GM12892 (cell line): ENCODE results near the gene RBP3.

Experiments used
- DNase-seq: peaks from one replicate; pipeline ENCODE4 v3.0.0; 2011; ENCODE audit not compliant: insufficient read length
- FAIRE-seq: peaks from 2 replicates; lab custom pipeline; 2011; peaks lifted over from hg19 to GRCh38; lab: Jason Lieb, UNC
- POLR2A ChIP-seq: IDR thresholded peaks from 2 replicates; pipeline ENCODE4 v1.6.1; 2011; ENCODE audit warnings: low read depth, low read length, control low read depth
- POLR2AphosphoS5 ChIP-seq: IDR thresholded peaks from 2 replicates; pipeline ENCODE4 v1.6.1; 2011; ENCODE audit warnings: low read depth, low read length, control low read depth
- TAF1 ChIP-seq: IDR thresholded peaks from 2 replicates; pipeline ENCODE4 v1.6.1; 2011; ENCODE audit warnings: low read depth, mild to moderate bottlenecking, control low read depth, low read length, borderline replicate concordance

The RBP3 gene

DNA sequence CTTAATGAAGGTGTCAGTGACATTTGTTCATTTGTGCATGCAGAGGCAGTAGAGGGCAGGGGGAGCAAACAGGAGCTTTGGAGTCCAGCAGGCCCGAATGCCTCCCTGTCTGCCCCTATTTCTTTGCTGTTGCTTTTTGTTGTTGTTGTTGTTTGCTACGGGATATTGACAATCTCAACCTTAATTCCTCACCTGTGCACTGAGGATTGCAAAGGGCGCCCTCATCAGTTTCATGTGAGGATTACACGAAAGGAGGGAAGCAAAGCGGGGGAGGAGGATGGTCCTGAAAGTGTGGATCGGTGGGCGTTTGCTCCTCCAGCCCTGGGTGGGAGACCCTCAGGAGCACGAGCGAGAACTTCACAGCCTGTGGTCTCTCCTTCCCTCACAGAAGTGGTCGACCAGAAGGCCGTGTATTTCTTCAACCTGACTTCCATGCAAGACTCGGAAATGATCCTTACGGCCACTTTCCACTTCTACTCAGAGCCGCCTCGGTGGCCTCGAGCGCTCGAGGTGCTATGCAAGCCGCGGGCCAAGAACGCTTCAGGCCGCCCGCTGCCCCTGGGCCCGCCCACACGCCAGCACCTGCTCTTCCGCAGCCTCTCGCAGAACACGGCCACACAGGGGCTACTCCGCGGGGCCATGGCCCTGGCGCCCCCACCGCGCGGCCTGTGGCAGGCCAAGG, 38.6 kb upstream of the RBP3 start:
- DNase-seq (no peak), FAIRE-seq (no peak)
- TF ChIP-seq POLR2AphosphoS5 (no peak), TAF1 (no peak), POLR2A (no peak)

DNA sequence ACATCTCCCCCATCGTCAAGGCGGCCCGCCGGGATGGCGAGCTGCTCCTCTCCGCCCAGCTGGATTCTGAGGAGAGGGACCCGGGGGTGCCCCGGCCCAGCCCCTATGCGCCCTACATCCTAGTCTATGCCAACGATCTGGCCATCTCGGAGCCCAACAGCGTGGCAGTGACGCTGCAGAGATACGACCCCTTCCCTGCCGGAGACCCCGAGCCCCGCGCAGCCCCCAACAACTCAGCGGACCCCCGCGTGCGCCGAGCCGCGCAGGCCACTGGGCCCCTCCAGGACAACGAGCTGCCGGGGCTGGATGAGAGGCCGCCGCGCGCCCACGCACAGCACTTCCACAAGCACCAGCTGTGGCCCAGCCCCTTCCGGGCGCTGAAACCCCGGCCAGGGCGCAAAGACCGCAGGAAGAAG, 38.1 kb upstream of the RBP3 start:
- TF ChIP-seq POLR2AphosphoS5 (no peak), POLR2A (no peak), TAF1 (no peak)
- DNase-seq: no peak
- FAIRE-seq: no peak

DNA sequence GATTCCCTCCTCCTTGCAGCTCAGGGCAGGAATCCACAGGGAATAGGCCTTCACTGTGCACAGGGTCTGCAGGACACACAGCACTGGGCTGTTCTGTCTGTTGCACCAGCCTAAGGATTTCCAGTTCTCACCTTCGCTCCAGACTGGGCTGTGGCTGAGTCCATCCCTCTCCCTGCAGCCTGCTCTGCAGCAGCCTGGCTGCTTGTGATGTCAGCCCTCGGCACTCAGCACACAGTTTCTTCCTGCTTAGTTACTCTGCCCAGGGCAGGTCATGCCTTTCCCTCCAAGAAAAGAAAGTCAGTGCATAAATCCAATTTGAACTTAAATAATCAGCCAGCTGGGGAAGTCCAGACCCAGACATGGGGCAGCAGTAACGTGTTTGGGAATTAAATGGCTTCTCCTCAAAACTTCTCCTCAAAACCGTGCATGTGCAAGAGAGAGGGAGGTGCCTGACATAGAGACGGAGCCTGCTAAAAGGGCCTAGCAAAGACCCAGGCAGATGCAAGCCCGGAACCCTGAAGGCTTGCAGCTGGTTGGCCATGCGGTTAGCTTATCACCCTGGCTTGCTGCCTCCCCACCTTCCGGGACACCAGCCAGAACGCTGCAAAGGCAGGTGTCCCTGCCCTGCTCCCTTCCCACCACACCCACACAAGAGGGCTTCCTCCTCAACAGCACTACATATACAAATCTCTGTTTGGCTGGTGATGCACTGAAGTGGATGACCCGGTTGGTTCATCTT, 36.8 kb upstream of the RBP3 start:
- FAIRE-seq (no peak), DNase-seq (no peak)
- TF ChIP-seq POLR2AphosphoS5 (no peak), POLR2A (no peak), TAF1 (no peak)

DNA sequence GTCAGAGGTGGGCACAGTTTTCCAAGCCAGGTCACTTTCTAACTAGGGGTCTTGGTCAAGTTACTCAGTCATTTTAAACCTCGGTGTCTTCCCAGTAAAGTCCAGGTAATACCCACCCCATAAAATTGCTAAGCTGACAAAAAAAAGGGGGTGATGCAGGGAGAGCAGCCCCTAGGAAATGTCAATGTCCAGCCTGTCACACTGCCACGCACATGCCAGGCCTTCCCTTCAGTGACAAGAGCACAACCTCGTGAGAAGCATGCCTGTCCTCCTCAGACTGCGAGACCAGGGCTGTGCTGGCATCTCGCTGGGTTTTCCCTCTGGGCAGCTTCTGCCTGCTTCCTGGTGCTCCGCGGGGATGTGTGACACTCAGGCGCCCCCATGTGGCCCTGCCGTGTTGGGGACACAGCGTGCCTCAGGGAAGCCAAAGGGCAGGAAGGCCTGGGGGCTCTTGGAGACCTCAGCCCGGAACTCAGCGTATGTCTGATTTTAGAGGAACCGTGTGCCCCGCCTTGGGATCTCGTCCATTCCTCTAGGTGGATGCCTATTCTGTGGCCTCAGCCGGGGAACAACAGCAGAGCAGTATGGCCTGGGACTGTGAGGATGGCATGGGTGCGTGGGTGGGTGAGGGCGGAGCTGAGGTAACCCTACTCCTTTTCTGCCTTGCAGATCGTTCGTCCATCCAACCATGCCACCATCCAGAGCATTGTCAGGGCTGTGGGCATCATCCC, 36.1 kb upstream of the RBP3 start:
- FAIRE-seq: no peak
- no peak for TF ChIP-seq POLR2A
- TF ChIP-seq TAF1: no peak
- no peak for TF ChIP-seq POLR2AphosphoS5
- peak; percentile 66 for DNase-seq

DNA sequence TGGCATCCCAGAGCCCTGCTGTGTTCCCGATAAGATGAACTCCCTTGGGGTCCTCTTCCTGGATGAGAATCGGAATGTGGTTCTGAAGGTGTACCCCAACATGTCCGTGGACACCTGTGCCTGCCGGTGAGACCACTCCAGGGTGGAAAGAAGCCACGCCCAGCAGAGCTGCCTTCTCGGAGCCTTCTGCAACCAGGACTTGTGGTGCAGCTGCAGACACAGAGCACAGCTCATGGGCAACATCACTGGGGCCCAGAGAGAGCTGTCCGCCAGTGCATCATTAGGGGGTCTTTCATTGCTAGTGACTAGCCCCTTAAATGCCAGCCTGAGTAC, 35.5 kb upstream of the RBP3 start:
- no peak for TF ChIP-seq TAF1
- TF ChIP-seq POLR2A: no peak
- TF ChIP-seq POLR2AphosphoS5: no peak
- no peak for DNase-seq
- FAIRE-seq: no peak

DNA sequence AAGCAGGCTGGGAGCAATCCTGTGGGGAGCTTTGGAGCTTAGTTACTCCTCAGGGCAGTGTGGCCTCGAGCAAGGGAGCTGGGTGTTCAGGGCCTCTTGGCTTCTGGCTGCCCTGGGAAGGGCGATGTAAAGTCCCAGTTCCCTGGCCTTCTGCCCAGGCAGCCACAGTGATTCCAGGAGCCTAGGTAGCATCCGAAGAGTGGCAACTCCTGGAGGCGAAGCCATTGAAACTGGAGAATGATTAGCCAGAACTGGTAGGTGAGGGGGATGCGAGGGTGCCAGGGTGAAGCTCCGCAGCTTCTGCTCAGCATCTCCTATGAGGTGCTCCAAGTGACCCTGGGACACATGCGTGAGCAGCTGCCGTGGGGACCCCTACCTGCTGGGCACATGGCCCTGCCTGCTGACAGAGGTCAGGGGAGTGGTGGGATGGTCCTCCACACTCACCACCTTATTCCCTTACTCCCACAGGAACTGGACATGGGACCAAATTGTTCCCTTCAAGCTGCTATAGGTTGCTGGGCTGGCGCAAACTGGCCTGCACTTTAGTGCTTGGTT, 33.7 kb upstream of the RBP3 start:
- DNase-seq (no peak), FAIRE-seq (no peak)
- no peak for TF ChIP-seq POLR2A
- no peak for TF ChIP-seq TAF1
- no peak for TF ChIP-seq POLR2AphosphoS5

DNA sequence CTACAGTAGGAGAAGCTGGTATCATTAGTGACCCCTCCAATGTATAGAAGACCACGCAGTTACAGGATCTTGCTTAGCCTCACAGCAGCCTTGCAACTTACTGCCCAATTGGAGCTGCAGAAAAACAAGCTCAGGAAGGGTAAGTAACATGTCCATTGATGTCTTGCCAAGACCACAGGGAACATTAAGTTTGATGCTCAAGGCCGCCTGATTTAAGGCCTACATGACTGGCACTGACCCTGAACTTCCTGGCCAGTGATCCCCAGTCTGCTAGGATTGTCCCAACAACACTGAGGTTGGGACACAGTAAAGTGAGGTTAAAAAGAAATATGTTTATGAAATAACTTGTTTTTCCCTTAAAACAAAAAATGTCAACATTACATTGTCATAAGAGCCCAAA, 32.7 kb upstream of the RBP3 start:
- DNase-seq (no peak), FAIRE-seq (no peak)
- no peak for TF ChIP-seq POLR2A
- TF ChIP-seq POLR2AphosphoS5: no peak
- TF ChIP-seq TAF1: no peak

DNA sequence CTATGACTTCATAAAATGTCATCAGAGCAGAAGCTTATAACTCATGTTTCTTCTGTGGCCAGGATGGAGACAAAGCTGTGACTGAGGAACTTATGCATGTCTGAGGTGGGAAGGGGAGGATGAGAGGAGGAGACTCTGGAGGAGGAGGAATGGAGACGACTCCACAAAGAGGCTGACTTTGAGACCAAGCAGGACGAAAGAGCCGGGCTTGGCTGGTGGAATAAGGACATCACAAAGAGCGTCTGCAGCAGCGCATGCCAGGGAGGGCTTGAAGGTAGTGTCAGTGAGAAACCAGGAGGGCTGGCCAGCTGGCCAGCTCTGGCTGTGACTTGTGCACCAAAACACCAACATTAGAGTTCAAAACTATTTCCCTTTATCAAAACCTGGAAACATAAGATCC, 32.0 kb upstream of the RBP3 start:
- TF ChIP-seq POLR2AphosphoS5 (no peak), TAF1 (no peak), POLR2A (no peak)
- FAIRE-seq (no peak), DNase-seq (no peak)

DNA sequence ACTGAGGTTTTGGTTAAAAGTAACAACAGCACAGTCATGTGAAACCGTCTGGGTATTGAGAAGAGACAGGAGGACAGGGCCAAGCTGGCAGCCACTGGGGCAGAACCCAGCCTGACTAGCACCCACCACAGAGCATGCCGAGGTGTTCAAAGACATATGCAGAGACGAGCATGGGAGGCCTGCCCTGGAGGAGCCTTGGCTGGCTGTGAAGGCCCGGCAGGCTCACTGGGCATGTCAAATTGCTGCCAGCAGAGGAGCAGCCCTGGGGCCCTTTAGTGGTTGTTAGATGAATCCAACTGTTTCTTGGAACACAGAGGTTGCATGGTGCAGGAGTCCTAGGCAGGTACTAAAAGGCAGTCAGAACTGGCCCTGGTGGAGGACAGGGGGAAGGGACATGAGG, 30.9 kb upstream of the RBP3 start:
- DNase-seq (no peak), FAIRE-seq (no peak)
- TF ChIP-seq POLR2AphosphoS5: no peak
- TF ChIP-seq TAF1: no peak
- no peak for TF ChIP-seq POLR2A

DNA sequence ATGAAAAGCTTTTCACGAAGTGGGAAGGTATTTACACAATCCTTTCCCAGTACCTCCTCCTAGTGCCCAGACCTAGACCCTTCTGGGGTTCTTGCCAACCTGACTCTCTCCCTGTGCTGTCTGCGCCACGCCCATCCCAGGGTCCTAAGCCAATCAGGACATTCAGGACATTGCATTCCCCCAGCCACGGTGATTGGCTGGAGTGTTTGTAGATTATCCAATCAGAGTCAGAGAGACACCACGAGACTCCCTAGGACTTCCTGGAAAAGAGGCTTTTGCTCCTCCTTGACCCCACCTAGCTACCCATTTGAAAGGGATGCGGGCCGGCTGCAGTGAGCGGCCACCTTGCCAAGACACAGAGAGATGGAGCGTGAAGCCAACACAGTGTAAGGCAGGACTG, 29.5 kb upstream of the RBP3 start:
- DNase-seq (no peak), FAIRE-seq (no peak)
- no peak for TF ChIP-seq TAF1
- TF ChIP-seq POLR2A: no peak
- no peak for TF ChIP-seq POLR2AphosphoS5

DNA sequence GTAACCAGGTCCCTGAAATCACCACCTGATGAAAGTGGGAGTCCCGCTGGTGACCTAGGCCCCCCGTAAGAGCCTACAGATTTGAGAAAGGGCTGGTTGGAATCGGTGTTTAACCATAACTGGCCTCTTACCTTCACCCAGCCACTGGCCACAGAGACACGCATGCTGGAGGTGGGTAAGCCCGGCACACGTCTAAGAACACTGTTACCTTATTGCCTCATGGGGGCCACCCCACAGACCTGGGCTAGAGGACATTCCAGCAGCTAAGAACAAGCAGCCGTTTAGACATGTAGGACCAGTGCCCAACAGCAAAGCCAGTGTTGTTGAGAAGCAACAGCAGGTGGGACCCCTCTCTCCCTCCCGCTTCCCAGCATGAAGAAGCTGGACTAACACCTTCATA, 28.4 kb upstream of the RBP3 start:
- TF ChIP-seq TAF1 (no peak), POLR2AphosphoS5 (no peak), POLR2A (no peak)
- DNase-seq: no peak
- FAIRE-seq: no peak
